Measurements from ENCODE around the gene CCDC89. TPM values are rescaled to one million over a fixed set of nuclear protein-coding genes. Genes with fewer than 3 reads are reported as not detected.

The CCDC89 gene
- total and polyA plus RNA-seq, 12 donors: 0.61 to 2.3 (median 1.8) TPM; not detected in 1

DNA sequence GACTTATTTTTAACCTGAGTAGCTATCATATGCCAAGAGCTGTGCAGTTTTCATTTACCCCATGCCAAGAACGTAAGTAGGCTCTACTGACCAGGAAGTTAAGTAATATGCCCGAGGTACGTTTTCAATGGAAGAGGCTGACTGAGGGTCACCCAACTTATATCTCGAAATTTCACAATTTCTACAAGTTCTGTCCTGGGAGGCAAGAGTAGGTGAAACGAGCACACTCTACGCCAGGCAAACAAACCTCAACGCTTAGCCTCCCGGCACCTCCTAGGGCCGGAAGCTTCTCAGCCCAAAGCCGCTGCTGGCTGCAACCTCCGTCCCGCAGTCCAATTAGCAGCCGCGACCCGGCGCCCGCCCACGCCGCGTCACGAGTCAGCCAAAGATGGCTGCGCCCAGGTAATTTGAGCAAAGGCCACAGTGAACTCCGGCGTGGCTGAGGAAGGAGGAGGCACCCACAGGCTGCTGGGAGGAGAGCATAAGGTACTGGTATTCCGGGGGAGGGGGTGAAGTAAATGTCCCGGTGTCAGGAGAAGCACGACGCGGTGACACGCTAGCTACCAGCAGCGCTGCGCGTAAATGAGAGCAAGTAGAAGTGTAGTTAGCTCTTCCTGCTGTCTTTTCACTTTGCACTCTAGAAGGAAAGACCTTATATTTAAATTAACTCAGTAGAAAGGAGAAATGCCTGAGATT, 38.2 kb downstream of the CCDC89 start, which contains the start of gene TMEM126A:
TMEM126A (plus strand) TSS at position 364 of the 696 bp plus-strand sequence. CDS start 2,289 bp downstream, outside the sequence.
- DNase-seq: peak; percentile 86 to 93 (median 88)
- peak within 1 kb of the TSS in 3 of 4 donors; percentile 4 to 71 (median 61) for H3K4me3 ChIP-seq
- no peaks in the 10 kb centered on the region for H3K27me3 ChIP-seq
- H3K36me3 ChIP-seq (replicated peaks in 1 of 2): no peaks in the 10 kb centered on the region
- intact Hi-C loops (cut with DNase I): no loop called here
- TF ChIP-seq, protein P1, sequence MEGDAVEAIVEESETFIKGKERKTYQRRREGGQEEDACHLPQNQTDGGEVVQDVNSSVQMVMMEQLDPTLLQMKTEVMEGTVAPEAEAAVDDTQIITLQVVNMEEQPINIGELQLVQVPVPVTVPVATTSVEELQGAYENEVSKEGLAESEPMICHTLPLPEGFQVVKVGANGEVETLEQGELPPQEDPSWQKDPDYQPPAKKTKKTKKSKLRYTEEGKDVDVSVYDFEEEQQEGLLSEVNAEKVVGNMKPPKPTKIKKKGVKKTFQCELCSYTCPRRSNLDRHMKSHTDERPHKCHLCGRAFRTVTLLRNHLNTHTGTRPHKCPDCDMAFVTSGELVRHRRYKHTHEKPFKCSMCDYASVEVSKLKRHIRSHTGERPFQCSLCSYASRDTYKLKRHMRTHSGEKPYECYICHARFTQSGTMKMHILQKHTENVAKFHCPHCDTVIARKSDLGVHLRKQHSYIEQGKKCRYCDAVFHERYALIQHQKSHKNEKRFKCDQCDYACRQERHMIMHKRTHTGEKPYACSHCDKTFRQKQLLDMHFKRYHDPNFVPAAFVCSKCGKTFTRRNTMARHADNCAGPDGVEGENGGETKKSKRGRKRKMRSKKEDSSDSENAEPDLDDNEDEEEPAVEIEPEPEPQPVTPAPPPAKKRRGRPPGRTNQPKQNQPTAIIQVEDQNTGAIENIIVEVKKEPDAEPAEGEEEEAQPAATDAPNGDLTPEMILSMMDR (IDR thresholded peaks at IDR 0.05): no peak
- TF ChIP-seq POLR2A (IDR thresholded peaks at IDR 0.05): peak in 1 of 2 donors; percentile 82
- peak within 1 kb of the TSS; percentile 4 to 90 (median 82) for H3K27ac ChIP-seq
- H3K9me3 ChIP-seq (replicated peaks in 1 of 3): no peaks in the 10 kb centered on the region
- 0 to 1% (median 0%) methylated on average over 12 to 33 of the region's 33 CpGs for WGBS, 4 donors
- H3K4me1 ChIP-seq (replicated peaks in 1 of 2): peaks cover 0 to 26% of the 10 kb centered on the region in 2 donors

DNA sequence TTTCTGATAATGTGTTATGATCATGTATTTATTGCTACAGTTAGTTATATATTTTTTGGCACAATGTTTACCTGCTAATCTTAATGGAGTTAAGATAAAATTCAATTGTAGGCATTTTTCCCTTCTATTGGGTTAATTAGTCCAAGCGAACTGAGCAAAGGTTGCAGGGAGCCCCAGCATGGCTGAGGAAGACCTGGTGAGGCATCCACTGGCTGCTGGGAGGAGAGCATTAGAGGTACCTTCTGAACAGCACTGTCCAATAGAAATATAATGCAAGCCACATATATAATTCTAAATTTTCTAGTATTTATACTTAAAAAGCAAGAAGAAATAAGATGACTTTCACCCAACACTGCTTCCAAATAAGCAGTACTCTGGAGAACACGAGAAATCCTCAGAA, 38.9 kb downstream of the CCDC89 start:
- intact Hi-C loops (cut with DNase I): no loop called here
- H3K4me1 ChIP-seq (replicated peaks in 1 of 2): peaks cover 0 to 26% of the 10 kb centered on the region in 2 donors
- TF ChIP-seq, protein P1 (IDR thresholded peaks at IDR 0.05): no peak
- no peak for TF ChIP-seq POLR2A (IDR thresholded peaks at IDR 0.05)
- no peaks in the 10 kb centered on the region for H3K36me3 ChIP-seq (replicated peaks in 1 of 2)
- no peaks in the 10 kb centered on the region for H3K27me3 ChIP-seq
- H3K9me3 ChIP-seq (replicated peaks in 1 of 3): no peaks in the 10 kb centered on the region
- H3K4me3 ChIP-seq: peak overlapping the region in 2 of 4 donors; percentile 61 to 71
- H3K27ac ChIP-seq: peak overlapping the region in 4 of 5 donors; percentile 68 to 90 (median 82)
- 29 to 36% (median 31%) methylated on average over 2 of the region's 2 CpGs for WGBS, 4 donors
- DNase-seq: no peak

DNA sequence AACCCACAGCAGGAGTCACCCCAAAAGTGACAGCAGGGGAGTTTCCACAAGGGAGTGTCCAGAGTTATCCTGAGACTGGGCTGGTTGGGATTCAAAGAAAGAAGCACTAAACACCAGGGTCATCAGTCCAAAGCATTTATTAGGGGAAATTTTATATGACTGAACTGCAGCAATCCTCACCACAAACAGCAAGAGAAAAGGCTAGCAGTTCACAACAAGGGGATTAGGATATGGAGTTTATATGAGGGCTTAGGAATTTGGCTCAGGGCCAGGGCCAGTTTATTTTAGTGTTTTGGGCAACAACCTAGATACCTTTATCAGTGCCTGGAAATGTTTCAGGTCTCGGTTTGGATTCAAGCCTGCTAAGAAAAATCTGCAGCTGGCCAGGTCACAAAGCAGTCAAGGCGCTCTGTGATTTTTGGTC, 42.8 kb downstream of the CCDC89 start:
- H3K4me1 ChIP-seq (replicated peaks in 1 of 2): peaks cover 0 to 10% of the 10 kb centered on the region in 2 donors
- WGBS, 4 donors: 34 to 50% (median 41%) methylated on average over 2 of the region's 2 CpGs
- no peak overlapping the region for H3K4me3 ChIP-seq
- no peaks in the 10 kb centered on the region for H3K27me3 ChIP-seq
- no peak overlapping the region for H3K27ac ChIP-seq
- no peaks in the 10 kb centered on the region for H3K36me3 ChIP-seq (replicated peaks in 1 of 2)
- intact Hi-C loops (cut with DNase I): no loop called here
- no peak for DNase-seq
- TF ChIP-seq POLR2A (IDR thresholded peaks at IDR 0.05): no peak
- TF ChIP-seq, protein P1 (IDR thresholded peaks at IDR 0.05): no peak
- H3K9me3 ChIP-seq (replicated peaks in 1 of 3): no peaks in the 10 kb centered on the region

DNA sequence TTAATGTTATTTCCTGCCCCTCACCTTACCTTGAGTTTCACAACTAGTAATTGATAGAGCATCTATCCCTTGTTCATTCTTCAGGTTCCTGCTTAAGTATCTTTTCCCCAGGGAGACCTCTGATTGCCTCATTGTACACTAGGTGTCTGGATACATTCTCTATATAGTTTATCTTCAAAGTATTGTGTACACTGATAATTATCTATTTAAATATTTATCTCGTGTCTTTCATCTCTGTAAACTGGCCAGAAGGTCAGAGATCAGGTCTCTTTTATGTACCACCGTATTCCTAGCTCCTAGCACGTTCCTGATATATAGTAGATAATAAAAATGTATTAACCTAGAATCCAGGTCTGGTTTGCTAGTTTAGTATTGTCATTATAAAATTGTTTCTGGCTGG, 51.2 kb downstream of the CCDC89 start:
- no peaks in the 10 kb centered on the region for H3K9me3 ChIP-seq (replicated peaks in 1 of 3)
- intact Hi-C loops (cut with DNase I): no loop called here
- no peaks in the 10 kb centered on the region for H3K27me3 ChIP-seq
- DNase-seq: no peak
- H3K27ac ChIP-seq: no peak overlapping the region
- H3K4me3 ChIP-seq: no peak overlapping the region
- H3K4me1 ChIP-seq (replicated peaks in 1 of 2): peaks cover 1 to 5% of the 10 kb centered on the region in 2 donors
- peaks cover 0 to 7% of the 10 kb centered on the region in 2 donors for H3K36me3 ChIP-seq (replicated peaks in 1 of 2)
- TF ChIP-seq POLR2A (IDR thresholded peaks at IDR 0.05): no peak
- TF ChIP-seq, protein P1 (IDR thresholded peaks at IDR 0.05): no peak
- WGBS, 4 donors: 84 to 88% (median 85%) methylated on average over 3 of the region's 3 CpGs

Other genes with a start within 250 kb of the CCDC89 start
- 100 to 1,000 TPM in 1 of 9 donors, 10 to 100 TPM in 7, 1 to 10 TPM in 1; 8.4 to 101 (median 45.5) TPM for gene DLG2, start 58.9 kb downstream of the CCDC89 start, total RNA-seq
- gene DLG2, start 58.9 kb downstream of the CCDC89 start, polyA plus RNA-seq: 10 to 100 TPM in 2 of 3 donors, 1 to 10 TPM in 1; 8.3 to 14.4 (median 11.1) TPM
- gene TMEM126B, start 57.6 kb downstream of the CCDC89 start, total RNA-seq: 10 to 100 TPM; 39.9 to 96.4 (median 50.4) TPM
- gene TMEM126B, start 57.6 kb downstream of the CCDC89 start, polyA plus RNA-seq: 100 to 1,000 TPM in 1 of 3 donors, 10 to 100 TPM in 2; 62.8 to 125 (median 90.8) TPM
- 10 to 100 TPM; 16.4 to 62.6 (median 36.0) TPM for gene TMEM126A, start 38.2 kb downstream of the CCDC89 start, total RNA-seq
- gene TMEM126A, start 38.2 kb downstream of the CCDC89 start, polyA plus RNA-seq: 10 to 100 TPM; 49.3 to 62.1 (median 51.9) TPM
- 10 to 100 TPM; 18.2 to 78.6 (median 40.5) TPM for gene CREBZF, start 21.1 kb downstream of the CCDC89 start, total RNA-seq
- gene CREBZF, start 21.1 kb downstream of the CCDC89 start, polyA plus RNA-seq: 10 to 100 TPM; 15.8 to 50.0 (median 32.0) TPM
- gene SYTL2, start 124.9 kb upstream of the CCDC89 start, total RNA-seq: 100 to 1,000 TPM in 1 of 9 donors, 10 to 100 TPM in 7, 1 to 10 TPM in 1; 9.2 to 134 (median 20.9) TPM
- 10 to 100 TPM in 2 of 3 donors, 1 to 10 TPM in 1; 8.2 to 21.8 (median 12.1) TPM for gene SYTL2, start 124.9 kb upstream of the CCDC89 start, polyA plus RNA-seq
- not detected for gene CCDC83, start 169.2 kb upstream of the CCDC89 start, total RNA-seq
- not detected for gene CCDC83, start 169.2 kb upstream of the CCDC89 start, polyA plus RNA-seq